Testis (tissue), 2 donors: ENCODE data around the gene RALGPS1.

Source experiments
- POLR2A ChIP-seq: fragments of 450-650 bp; IDR thresholded peaks from one replicate; pipeline ENCODE4 v1.6.1; 2017; ENCODE audit warnings: antibody characterized with exemption, mild to moderate bottlenecking, moderate library complexity
- TF ChIP-seq, protein P1 (sequence below), 3 experiments: fragments of 450-650 bp in 2 of 3; fragments of 200-600 bp in 1 of 3; sonication (generic) in 1 of 3; IDR thresholded peaks; one replicate each; pipeline ENCODE4 v1.5.1; 2016 to 2019; ENCODE audit warnings: antibody characterized with exemption in 3 of 3, mild to moderate bottlenecking in 2 of 3, moderate library complexity in 1 of 3

DNA sequence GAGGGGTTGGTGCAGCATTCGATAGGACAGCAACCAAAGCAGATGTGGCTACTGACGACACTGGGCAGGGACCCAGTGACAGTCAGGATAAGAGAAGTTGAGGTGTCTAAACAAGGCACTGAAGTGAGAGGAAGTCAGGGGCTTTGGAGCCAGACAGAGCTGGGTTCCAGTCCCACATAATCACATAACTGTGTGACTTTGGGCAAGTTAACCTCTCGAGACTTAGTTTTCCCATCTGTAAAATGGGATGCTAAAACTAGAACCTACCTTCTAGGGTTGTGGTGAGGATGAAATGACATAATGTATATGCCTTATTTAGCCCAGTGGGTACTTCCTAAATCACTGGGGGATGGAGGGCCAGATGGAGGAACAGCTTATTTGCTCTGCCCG lies 204.7 kb downstream of the RALGPS1 start:
- TF ChIP-seq, protein P1, sequence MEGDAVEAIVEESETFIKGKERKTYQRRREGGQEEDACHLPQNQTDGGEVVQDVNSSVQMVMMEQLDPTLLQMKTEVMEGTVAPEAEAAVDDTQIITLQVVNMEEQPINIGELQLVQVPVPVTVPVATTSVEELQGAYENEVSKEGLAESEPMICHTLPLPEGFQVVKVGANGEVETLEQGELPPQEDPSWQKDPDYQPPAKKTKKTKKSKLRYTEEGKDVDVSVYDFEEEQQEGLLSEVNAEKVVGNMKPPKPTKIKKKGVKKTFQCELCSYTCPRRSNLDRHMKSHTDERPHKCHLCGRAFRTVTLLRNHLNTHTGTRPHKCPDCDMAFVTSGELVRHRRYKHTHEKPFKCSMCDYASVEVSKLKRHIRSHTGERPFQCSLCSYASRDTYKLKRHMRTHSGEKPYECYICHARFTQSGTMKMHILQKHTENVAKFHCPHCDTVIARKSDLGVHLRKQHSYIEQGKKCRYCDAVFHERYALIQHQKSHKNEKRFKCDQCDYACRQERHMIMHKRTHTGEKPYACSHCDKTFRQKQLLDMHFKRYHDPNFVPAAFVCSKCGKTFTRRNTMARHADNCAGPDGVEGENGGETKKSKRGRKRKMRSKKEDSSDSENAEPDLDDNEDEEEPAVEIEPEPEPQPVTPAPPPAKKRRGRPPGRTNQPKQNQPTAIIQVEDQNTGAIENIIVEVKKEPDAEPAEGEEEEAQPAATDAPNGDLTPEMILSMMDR (IDR thresholded peaks at IDR 0.05) = no peak
- TF ChIP-seq POLR2A = no peak
